Aorta (tissue), 5 donors: ENCODE data around the gene ADM5. TPM values are rescaled to one million over a fixed set of nuclear protein-coding genes. Genes with fewer than 3 reads are reported as not detected.

Source experiments
- ATAC-seq: fragments of 200-7000 bp; cut with Tn5 transposase; one replicate; pipeline ENCODE4 v1.9.1; 2022; ENCODE audit warnings: moderate library complexity; ENCODE audit not compliant: low FRiP score
- DNase-seq, 2 donors: peaks; one replicate each; pipeline ENCODE4 v3.0.0-alpha.2; 2020
- H3K27ac ChIP-seq, 2 donors: one replicate each; pipeline ENCODE4 v1.5.1; 2013; ENCODE audit warnings: low read length in 2 of 2, mild to moderate bottlenecking in 2 of 2, moderate library complexity in 2 of 2, control low read depth in 1 of 2, inconsistent platforms in 1 of 2, low read depth in 1 of 2
- H3K27me3 ChIP-seq, 2 donors: one replicate each; pipeline ENCODE4 v1.6.1; 2013; ENCODE audit warnings: control low read depth in 1 of 2, low read length in 1 of 2, mild to moderate bottlenecking in 1 of 2, moderate library complexity in 1 of 2; ENCODE audit not compliant: insufficient read depth in 2 of 2, control insufficient read depth in 1 of 2
- H3K36me3 ChIP-seq, 2 donors: one replicate each; pipeline ENCODE4 v1.6.1; 2013; ENCODE audit warnings: control low read depth in 1 of 2, low read length in 1 of 2, mild to moderate bottlenecking in 1 of 2; ENCODE audit not compliant: insufficient read depth in 2 of 2, control insufficient read depth in 1 of 2
- H3K4me1 ChIP-seq, 2 donors: one replicate each; pipeline ENCODE4 v1.6.1; 2013; ENCODE audit warnings: low read length in 2 of 2, control low read depth in 1 of 2, mild to moderate bottlenecking in 1 of 2, moderate library complexity in 1 of 2; ENCODE audit not compliant: insufficient read depth in 2 of 2, control insufficient read depth in 1 of 2
- H3K4me3 ChIP-seq, 2 donors: one replicate each; pipeline ENCODE4 v1.5.1; 2013; ENCODE audit warnings: low read length in 2 of 2, control low read depth in 1 of 2, mild to moderate bottlenecking in 1 of 2
- H3K9me3 ChIP-seq: one replicate; pipeline ENCODE4 v1.6.1; 2013; ENCODE audit warnings: mild to moderate bottlenecking, low read length; ENCODE audit not compliant: control insufficient read depth
- WGBS, 2 donors: extraction: QIAGEN DNeasy Blood & Tissue Kit; methylation state at CpG; one replicate each; pipeline ENCODE4 v1.1.7; 2013; 5-methylcytosine and 5-hydroxymethylcytosine counted together
- intact Hi-C, 2 donors: fragments of 100-400 bp; cut with DNase I; formaldehyde crosslinking; loops; one replicate each; pipeline versions ENCODE4 v1.14.2 to v1.15.0; 2022
- polyA plus RNA-seq, 2 donors: library from polyadenylated mRNA; stranded (reverse); fragments of 200-250 nt; gene quantifications; one replicate each; pipeline ENCODE4 v1.2.3, GENCODE V29; 2013
- total RNA-seq, 2 donors: library from RNA; stranded (reverse); fragmentation: NEBNext Ultra II Directional; extraction: Animal tissue kit (Norgen Biotek cat#: 25700); gene quantifications; one replicate each; pipeline ENCODE4 v1.2.1, GENCODE V29; 2021
- donor health status: healthy with polysubstance abuse.
- donor health status: Bipolar disorder and iron deficiency.
- donor health status: DM: no; HTN: no; CAD: no.
- donor health status: DM: no; HTN: no; CAD: no.
- donor health status: DM: yes; HTN: yes; CAD: no.

Gene ADM5
- total and polyA plus RNA-seq, 4 donors: 0.13 to 4.8 (median 0.78) TPM

DNA sequence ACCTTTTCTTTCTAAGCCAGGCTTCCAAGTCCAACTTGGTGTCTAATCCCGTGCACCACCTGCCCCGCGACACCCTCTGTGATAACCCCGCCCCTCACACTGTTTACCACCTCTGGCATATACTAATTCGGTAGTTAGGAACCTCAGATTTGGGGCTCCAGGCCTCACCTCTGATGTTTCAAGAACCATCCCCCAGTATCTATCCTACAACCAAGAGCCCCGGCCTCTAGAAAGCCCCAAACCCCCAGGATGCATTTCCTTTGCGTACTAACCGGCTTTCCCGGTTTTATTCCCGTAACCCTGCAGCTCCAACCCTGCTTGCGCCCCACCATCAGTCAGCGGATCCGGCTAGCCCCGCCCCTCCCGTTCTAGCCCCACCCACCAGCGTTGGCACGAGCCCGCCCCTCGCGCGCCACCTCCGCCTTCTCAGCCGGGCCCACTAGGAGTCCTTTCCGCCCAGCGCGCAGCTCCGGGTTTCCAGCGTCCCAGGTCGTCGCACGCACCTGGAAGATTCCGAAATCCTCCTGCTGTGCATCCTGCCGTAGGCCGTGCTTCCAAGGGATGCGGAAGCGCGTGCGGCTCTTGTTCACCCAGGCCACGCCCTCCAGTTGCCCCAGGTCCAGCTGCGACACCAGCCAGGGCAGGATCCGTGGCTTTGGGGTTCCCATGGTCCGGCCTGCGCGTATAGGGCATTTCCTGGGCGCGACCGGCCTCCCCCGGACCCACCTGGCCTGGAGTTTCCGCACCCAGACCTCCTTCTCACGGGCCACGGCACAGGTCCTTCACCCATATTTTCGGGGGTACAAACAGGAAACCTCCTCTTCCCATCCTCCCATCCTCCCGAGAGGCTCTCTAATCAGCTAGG lies 25.0 kb upstream of the ADM5 start:
- Histone ChIP-seq H3K9me3 (no peaks in the 10 kb centered on the region), H3K4me1 (no peaks in the 10 kb centered on the region), H3K36me3 (no peaks in the 10 kb centered on the region), H3K27ac (peak overlapping the region in 1 of 2 donors; percentile 80), H3K27me3 (no peaks in the 10 kb centered on the region), H3K4me3 (peak overlapping the region; percentile 6 to 50)
- ATAC-seq (peak; percentile 92), DNase-seq (peak; percentile 95 to 98)
- intact Hi-C loops: loop anchor here (1.0 to 5.0 kb wide), 4 partner anchors 26 to 152 kb away; partner anchors contain the start of genes PRR12 (in 2 of the 2) and FCGRT (in 1 of the 2)
- WGBS, 2 donors: 1% methylated on average over 53 of the region's 53 CpGs

- ATAC-seq (peak; percentile 0), DNase-seq (no peak)
- no peaks in the 10 kb centered on the region for H3K4me1 ChIP-seq
- no peaks in the 10 kb centered on the region for H3K27me3 ChIP-seq
- H3K4me3 ChIP-seq: peak overlapping the region; percentile 6 to 50
- H3K9me3 ChIP-seq: no peaks in the 10 kb centered on the region
- peak overlapping the region in 1 of 2 donors; percentile 80 for H3K27ac ChIP-seq
- 0 to 1% methylated on average over 7 of the region's 7 CpGs for WGBS, 2 donors
- H3K36me3 ChIP-seq: no peaks in the 10 kb centered on the region
- intact Hi-C loops: loop anchor here (1.0 to 5.0 kb wide), 4 partner anchors 27 to 153 kb away; partner anchors contain the start of genes PRR12 (in 2 of the 2) and FCGRT (in 1 of the 2)
These were observed 24.4 kb upstream of the ADM5 start for GRCh38 chr19:49665036-49665350.

DNA sequence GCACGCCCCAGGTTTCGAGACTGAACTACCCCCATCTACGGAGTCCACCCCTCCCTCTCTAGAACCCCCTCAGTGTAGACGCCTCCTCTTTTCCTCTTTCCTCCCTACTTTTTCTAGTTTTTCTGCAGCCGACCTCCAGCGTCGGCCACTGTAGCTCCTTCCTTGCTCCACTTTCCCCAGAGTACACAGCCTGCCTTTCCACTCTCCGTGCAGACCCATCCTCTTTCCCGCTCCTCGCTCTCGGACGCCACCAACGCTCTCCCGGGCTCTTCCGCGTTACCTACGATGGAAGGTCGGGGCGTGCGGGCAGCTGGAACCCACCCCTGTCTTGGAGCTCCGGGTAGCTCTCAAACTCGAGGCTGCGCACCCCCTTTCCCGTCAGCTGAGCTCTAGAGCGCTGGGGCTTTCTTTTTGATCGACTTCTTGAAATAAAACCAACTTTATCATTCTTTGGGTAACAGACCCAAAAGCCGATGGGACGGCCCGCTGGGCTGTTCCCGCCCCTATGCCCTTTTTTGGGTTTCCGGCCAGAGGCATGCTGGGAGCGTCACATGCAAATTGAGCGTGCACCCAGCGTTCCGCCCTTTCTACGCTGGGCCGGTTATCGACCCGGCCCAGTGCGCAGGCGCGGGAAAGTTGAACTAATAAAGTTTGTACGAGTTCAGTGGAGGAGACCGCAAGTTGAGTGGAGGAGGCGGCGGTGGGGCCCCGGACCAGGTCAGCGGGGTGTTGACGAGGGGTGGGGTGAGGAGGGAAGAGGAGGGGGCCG lies 23.9 kb upstream of the ADM5 start, which contains the start of the genes BCL2L12 and IRF3:
Gene BCL2L12, plus strand, starts transcription at position 583 of the 769 bp plus-strand sequence. CDS start 760 bp downstream, outside the sequence.
Gene IRF3, minus strand, starts transcription at position 507 of the 769 bp plus-strand sequence. CDS start 1,019 bp downstream, outside the sequence.
- WGBS, 2 donors: 0% methylated on average over 50 of the region's 50 CpGs

DNA sequence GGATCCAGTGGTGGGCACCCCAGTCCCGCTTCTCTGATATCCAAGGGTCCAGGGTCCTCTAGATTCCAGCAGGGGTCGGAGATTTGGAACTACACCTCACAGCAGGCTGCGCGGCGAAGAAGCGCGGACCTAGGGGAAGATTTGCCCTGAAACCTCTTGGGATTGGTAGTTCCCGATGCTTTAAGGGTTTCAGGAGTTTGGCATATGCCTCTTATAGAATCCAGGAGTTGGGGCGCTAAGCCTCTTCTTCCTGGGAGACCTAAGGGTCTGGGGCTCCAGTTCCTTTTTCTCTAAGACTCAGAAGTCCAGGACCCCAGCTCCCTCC lies 23.3 kb upstream of the ADM5 start:
- 0 to 1% methylated on average over 9 of the region's 9 CpGs for WGBS, 2 donors
- DNase-seq (no peak), ATAC-seq (no peak)
- intact Hi-C loops: loop anchor here in 1 of 2 donors (5.0 kb wide), 2 partner anchors 74 to 154 kb away; partner anchors contain the start of genes FCGRT and PRR12
- Histone ChIP-seq H3K4me1 (no peaks in the 10 kb centered on the region), H3K4me3 (peak overlapping the region; percentile 18 to 49), H3K9me3 (no peaks in the 10 kb centered on the region), H3K27ac (no peak overlapping the region), H3K36me3 (no peaks in the 10 kb centered on the region), H3K27me3 (no peaks in the 10 kb centered on the region)

More for the DNA sequence above, 23.9 kb upstream of the ADM5 start, which contains the start of the genes BCL2L12 and IRF3:
- Histone ChIP-seq H3K4me1 (no peaks in the 10 kb centered on the region), H3K27me3 (no peaks in the 10 kb centered on the region), H3K27ac (peak within 1 kb of the TSS in 1 of 2 donors; percentile 80), H3K4me3 (peak within 1 kb of the TSS; percentile 49 to 50), H3K9me3 (no peaks in the 10 kb centered on the region), H3K36me3 (no peaks in the 10 kb centered on the region)
- intact Hi-C loops: loop anchor here (1.0 to 5.0 kb wide), 4 partner anchors 27 to 153 kb away; partner anchors contain the start of genes PRR12 (in 2 of the 2) and FCGRT (in 1 of the 2)
- peak; percentile 95 for ATAC-seq
- DNase-seq: peak; percentile 99 to 100

- DNase-seq: no peak
- no peak overlapping the region for H3K4me3 ChIP-seq
- no peaks in the 10 kb centered on the region for H3K27me3 ChIP-seq
- no peak for ATAC-seq
- 92 to 95% methylated on average over 2 of the region's 2 CpGs for WGBS, 2 donors
- H3K4me1 ChIP-seq: no peaks in the 10 kb centered on the region
- intact Hi-C loops: loop anchor here in 1 of 2 donors (5.0 kb wide), 2 partner anchors 75 to 155 kb away; partner anchors contain the start of genes FCGRT and PRR12
- H3K36me3 ChIP-seq: no peaks in the 10 kb centered on the region
- H3K27ac ChIP-seq: no peak overlapping the region
- H3K9me3 ChIP-seq: no peaks in the 10 kb centered on the region
These were observed 21.9 kb upstream of the ADM5 start for GRCh38 chr19:49667473-49667872.

DNA sequence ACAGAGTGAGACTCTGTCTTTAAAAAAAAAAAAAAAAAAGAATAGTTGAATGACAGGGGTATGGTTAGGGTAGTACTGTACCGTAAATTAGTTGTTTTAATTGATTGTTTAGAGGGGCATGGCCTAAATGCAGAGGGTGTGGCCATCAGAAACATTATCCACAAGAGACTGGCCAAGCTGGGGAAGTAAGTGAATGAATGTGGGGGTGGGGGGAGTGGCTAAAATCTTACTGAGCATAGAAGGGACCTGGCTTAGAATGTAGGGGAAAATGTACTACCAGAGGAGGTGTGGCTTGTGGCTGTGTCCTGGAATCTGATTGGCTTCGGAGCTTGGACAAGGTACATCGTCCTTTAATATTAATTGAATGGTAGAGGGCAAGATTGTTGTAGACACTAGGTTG lies 19.9 kb upstream of the ADM5 start:
- no peaks in the 10 kb centered on the region for H3K9me3 ChIP-seq
- ATAC-seq: no peak
- WGBS, 2 donors: 87 to 89% methylated on average over 3 of the region's 3 CpGs
- intact Hi-C loops: loop anchor here in 1 of 2 donors (5.0 kb wide), 2 partner anchors 77 to 157 kb away; partner anchors contain the start of genes FCGRT and PRR12
- H3K27me3 ChIP-seq: no peaks in the 10 kb centered on the region
- H3K27ac ChIP-seq: no peak overlapping the region
- H3K4me3 ChIP-seq: no peak overlapping the region
- no peak for DNase-seq
- no peaks in the 10 kb centered on the region for H3K36me3 ChIP-seq
- H3K4me1 ChIP-seq: no peaks in the 10 kb centered on the region

- H3K4me3 ChIP-seq: no peak overlapping the region
- no peak overlapping the region for H3K27ac ChIP-seq
These were observed 17.1 kb upstream of the ADM5 start for GRCh38 chr19:49672131-49672919.

More at GRCh38 chr19:49672131-49672919, 17.1 kb upstream of the ADM5 start:
- ATAC-seq: no peak
- WGBS, 2 donors: 22 to 25% methylated on average over 27 to 28 of the region's 28 CpGs
- no peaks in the 10 kb centered on the region for H3K4me1 ChIP-seq
- no peaks in the 10 kb centered on the region for H3K36me3 ChIP-seq
- no peaks in the 10 kb centered on the region for H3K27me3 ChIP-seq
- DNase-seq: peak; percentile 83 to 94
- no peaks in the 10 kb centered on the region for H3K9me3 ChIP-seq
- intact Hi-C loops: loop anchor here in 1 of 2 donors (10.0 kb wide), 1 partner anchor 178 kb away; the partner anchor contains the start of gene RPS11
